HG02943 (cell line): ENCODE data around the gene VRK2.
"Not testable (repeated sequence)": the region's sequence is repeated elsewhere in the genome, so short reads cannot be mapped to it uniquely, and the experiment has no call there.

Experiments
- ATAC-seq: cut with Tn5 transposase; IDR thresholded peaks from one replicate; pipeline ENCODE4 v1.9.1; 2021; ENCODE audit warnings: mild to moderate bottlenecking, low read depth, moderate library complexity; ENCODE audit not compliant: unreplicated experiment

The VRK2 gene

GRCh38 chr2:58106896-58107295 is 60.3 kb downstream of the VRK2 start:
- no peak for ATAC-seq

GRCh38 chr2:58107803-58108710 is 61.5 kb downstream of the VRK2 start:
- ATAC-seq = no peak

- no peak for ATAC-seq
Measured at GRCh38 chr2:58109481-58109880, 62.9 kb downstream of the VRK2 start.

GRCh38 chr2:58110765-58111164 is 64.2 kb downstream of the VRK2 start:
- ATAC-seq = no peak

GRCh38 chr2:58113563-58113962 is 67.0 kb downstream of the VRK2 start:
- ATAC-seq = not testable (repeated sequence)

- ATAC-seq = no peak
Measured at GRCh38 chr2:58120626-58121229, 74.1 kb downstream of the VRK2 start.

- ATAC-seq = no peak
Measured at GRCh38 chr2:58122040-58122439, 75.4 kb downstream of the VRK2 start.

- ATAC-seq = no peak
Measured at GRCh38 chr2:58122540-58122939, 75.9 kb downstream of the VRK2 start.

- no peak for ATAC-seq
Measured at GRCh38 chr2:58127111-58127510, 80.5 kb downstream of the VRK2 start.

- no peak for ATAC-seq
Measured at GRCh38 chr2:58130238-58130637, 83.6 kb downstream of the VRK2 start.

- no peak for ATAC-seq
Measured at GRCh38 chr2:58131191-58132011, 84.8 kb downstream of the VRK2 start.

GRCh38 chr2:58133395-58133794 is 86.8 kb downstream of the VRK2 start:
- no peak for ATAC-seq

- no peak for ATAC-seq
Measured at GRCh38 chr2:58135861-58136260, 89.3 kb downstream of the VRK2 start.

- ATAC-seq = no peak
Measured at GRCh38 chr2:58137221-58137620, 90.6 kb downstream of the VRK2 start.

GRCh38 chr2:58137856-58138255 is 91.2 kb downstream of the VRK2 start:
- ATAC-seq = no peak

- no peak for ATAC-seq
Measured at GRCh38 chr2:58138396-58139030, 91.9 kb downstream of the VRK2 start.

GRCh38 chr2:58140508-58141072 is 94.0 kb downstream of the VRK2 start:
- ATAC-seq = no peak

- ATAC-seq = not testable (repeated sequence)
Measured at GRCh38 chr2:58145769-58146168, 99.2 kb downstream of the VRK2 start.

GRCh38 chr2:58146707-58147106 is 100.1 kb downstream of the VRK2 start:
- no peak for ATAC-seq

- ATAC-seq = no peak
Measured at GRCh38 chr2:58155160-58155778, 108.7 kb downstream of the VRK2 start.
